Measurements from ENCODE around the gene TTC8.

TTC8 gene

GRCh38 chr14:88840926-88841325 lies 16.5 kb downstream of the TTC8 start:
- TF ChIP-seq GATA2 (IDR thresholded peaks at IDR 0.05; ENCODE audit: low read depth, low read length), result no peak
- TF ChIP-seq GATA3 (IDR thresholded peaks at IDR 0.05; ENCODE audit: low read depth, low read length), result no peak

GRCh38 chr14:88841741-88842140 lies 17.3 kb downstream of the TTC8 start:
- TF ChIP-seq GATA3 (IDR thresholded peaks at IDR 0.05; ENCODE audit: low read depth, low read length) (no peak), GATA2 (IDR thresholded peaks at IDR 0.05; ENCODE audit: low read depth, low read length) (no peak)

- no peak for TF ChIP-seq GATA3 (IDR thresholded peaks at IDR 0.05; ENCODE audit: low read depth, low read length)
- no peak for TF ChIP-seq GATA2 (IDR thresholded peaks at IDR 0.05; ENCODE audit: low read depth, low read length)
Measured at GRCh38 chr14:88842414-88842813, 18.0 kb downstream of the TTC8 start.

GRCh38 chr14:88844980-88845491 lies 20.6 kb downstream of the TTC8 start:
- no peak for TF ChIP-seq GATA3 (IDR thresholded peaks at IDR 0.05; ENCODE audit: low read depth, low read length)
- no peak for TF ChIP-seq GATA2 (IDR thresholded peaks at IDR 0.05; ENCODE audit: low read depth, low read length)

GRCh38 chr14:88848571-88848970 lies 24.1 kb downstream of the TTC8 start:
- TF ChIP-seq GATA2 (IDR thresholded peaks at IDR 0.05; ENCODE audit: low read depth, low read length) (no peak), GATA3 (IDR thresholded peaks at IDR 0.05; ENCODE audit: low read depth, low read length) (no peak)

- TF ChIP-seq GATA3 (IDR thresholded peaks at IDR 0.05; ENCODE audit: low read depth, low read length) (no peak), GATA2 (IDR thresholded peaks at IDR 0.05; ENCODE audit: low read depth, low read length) (no peak)
Measured at GRCh38 chr14:88849716-88850115, 25.3 kb downstream of the TTC8 start.

GRCh38 chr14:88851587-88851986 lies 27.1 kb downstream of the TTC8 start:
- no peak for TF ChIP-seq GATA3 (IDR thresholded peaks at IDR 0.05; ENCODE audit: low read depth, low read length)
- no peak for TF ChIP-seq GATA2 (IDR thresholded peaks at IDR 0.05; ENCODE audit: low read depth, low read length)

GRCh38 chr14:88852632-88853031 lies 28.2 kb downstream of the TTC8 start:
- peak; percentile 81 for TF ChIP-seq GATA3 (IDR thresholded peaks at IDR 0.05; ENCODE audit: low read depth, low read length)
- peak; percentile 60 for TF ChIP-seq GATA2 (IDR thresholded peaks at IDR 0.05; ENCODE audit: low read depth, low read length)

- no peak for TF ChIP-seq GATA2 (IDR thresholded peaks at IDR 0.05; ENCODE audit: low read depth, low read length)
- TF ChIP-seq GATA3 (IDR thresholded peaks at IDR 0.05; ENCODE audit: low read depth, low read length), result no peak
Measured at GRCh38 chr14:88853129-88853528, 28.7 kb downstream of the TTC8 start.

GRCh38 chr14:88856786-88857366 lies 32.4 kb downstream of the TTC8 start:
- no peak for TF ChIP-seq GATA2 (IDR thresholded peaks at IDR 0.05; ENCODE audit: low read depth, low read length)
- no peak for TF ChIP-seq GATA3 (IDR thresholded peaks at IDR 0.05; ENCODE audit: low read depth, low read length)

GRCh38 chr14:88863167-88863566 lies 38.7 kb downstream of the TTC8 start:
- TF ChIP-seq GATA3 (IDR thresholded peaks at IDR 0.05; ENCODE audit: low read depth, low read length) (no peak), GATA2 (IDR thresholded peaks at IDR 0.05; ENCODE audit: low read depth, low read length) (no peak)

GRCh38 chr14:88864198-88864597 lies 39.7 kb downstream of the TTC8 start:
- TF ChIP-seq GATA3 (IDR thresholded peaks at IDR 0.05; ENCODE audit: low read depth, low read length) (no peak), GATA2 (IDR thresholded peaks at IDR 0.05; ENCODE audit: low read depth, low read length) (no peak)

- TF ChIP-seq GATA3 (IDR thresholded peaks at IDR 0.05; ENCODE audit: low read depth, low read length) (no peak), GATA2 (IDR thresholded peaks at IDR 0.05; ENCODE audit: low read depth, low read length) (no peak)
Measured at GRCh38 chr14:88866305-88866704, 41.9 kb downstream of the TTC8 start.

GRCh38 chr14:88868558-88869159 lies 44.2 kb downstream of the TTC8 start:
- TF ChIP-seq GATA3 (IDR thresholded peaks at IDR 0.05; ENCODE audit: low read depth, low read length), result no peak
- TF ChIP-seq GATA2 (IDR thresholded peaks at IDR 0.05; ENCODE audit: low read depth, low read length), result no peak

GRCh38 chr14:88870777-88871176 lies 46.3 kb downstream of the TTC8 start:
- TF ChIP-seq GATA3 (IDR thresholded peaks at IDR 0.05; ENCODE audit: low read depth, low read length) (no peak), GATA2 (IDR thresholded peaks at IDR 0.05; ENCODE audit: low read depth, low read length) (no peak)
